Kidney tubule cell (primary cell): ENCODE measurements around the gene DOK6.
"Not testable (repeated sequence)": the region's sequence is repeated elsewhere in the genome, so short reads cannot be mapped to it uniquely, and the experiment has no call there.

Experiments used
- DNase-seq: peaks from one replicate; pipeline ENCODE4 v3.0.0-alpha.2; 2018; ENCODE audit warnings: low spot score

Gene DOK6

DNA sequence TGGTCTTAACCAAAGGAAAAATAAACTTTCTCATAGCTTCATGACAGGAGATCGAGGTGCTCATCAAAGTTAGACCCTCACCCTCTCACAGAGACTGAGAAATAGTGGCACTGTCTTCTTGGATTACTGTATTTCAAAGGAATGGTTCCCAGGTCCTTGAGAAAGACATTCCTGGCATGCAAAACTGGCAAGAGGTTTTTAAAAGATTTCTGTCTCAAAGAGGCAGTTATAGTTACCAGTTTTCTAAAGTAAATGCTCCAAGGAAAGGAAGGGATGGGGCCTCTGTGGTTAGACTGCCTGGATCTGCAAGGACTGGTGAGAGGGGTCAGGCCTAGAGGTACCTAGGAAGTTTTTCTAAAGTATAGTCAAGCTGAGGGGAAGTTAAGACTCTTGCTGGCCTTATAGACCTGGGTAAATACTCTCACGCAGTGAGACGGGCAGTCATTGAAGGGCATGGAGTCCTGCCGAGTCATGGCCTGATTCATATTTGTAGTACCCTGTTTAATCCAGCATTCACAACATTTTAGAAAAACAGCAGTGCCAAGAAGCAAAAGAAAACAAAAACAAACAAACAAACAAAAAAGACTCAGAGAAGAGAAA lies 226.1 kb downstream of the DOK6 start:
- DNase-seq: peak; percentile 4

DNA sequence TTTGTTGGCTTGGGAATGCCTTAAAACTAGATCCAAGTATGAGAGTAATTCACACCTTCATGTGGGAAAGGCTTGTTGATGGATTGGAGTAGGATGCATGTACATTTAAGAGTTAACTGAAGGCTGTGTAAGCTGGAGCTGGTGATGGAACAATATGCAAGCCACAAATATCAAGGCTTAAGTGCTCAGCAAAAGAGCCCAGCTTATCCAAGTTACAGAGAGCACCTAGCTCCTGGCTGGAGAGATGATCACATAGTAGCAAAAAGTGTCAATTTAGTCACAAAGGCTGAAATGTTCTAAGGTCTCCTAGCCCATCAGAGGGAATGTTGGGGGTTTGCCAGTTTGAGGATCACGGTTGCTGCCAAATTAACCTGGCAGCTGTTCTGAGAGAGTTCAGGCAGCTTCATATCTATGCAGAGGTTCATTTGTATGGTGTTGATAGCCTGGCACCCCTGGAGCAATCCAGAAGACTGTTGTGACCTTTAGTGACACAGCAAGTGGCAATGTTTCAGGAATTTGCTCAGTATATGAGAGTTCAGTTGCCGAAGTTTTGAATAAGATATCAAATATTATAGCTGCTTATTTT lies 228.2 kb downstream of the DOK6 start:
- no peak for DNase-seq

- no peak for DNase-seq
Observed at GRCh38 chr18:69631281-69631680, 230.6 kb downstream of the DOK6 start.

DNA sequence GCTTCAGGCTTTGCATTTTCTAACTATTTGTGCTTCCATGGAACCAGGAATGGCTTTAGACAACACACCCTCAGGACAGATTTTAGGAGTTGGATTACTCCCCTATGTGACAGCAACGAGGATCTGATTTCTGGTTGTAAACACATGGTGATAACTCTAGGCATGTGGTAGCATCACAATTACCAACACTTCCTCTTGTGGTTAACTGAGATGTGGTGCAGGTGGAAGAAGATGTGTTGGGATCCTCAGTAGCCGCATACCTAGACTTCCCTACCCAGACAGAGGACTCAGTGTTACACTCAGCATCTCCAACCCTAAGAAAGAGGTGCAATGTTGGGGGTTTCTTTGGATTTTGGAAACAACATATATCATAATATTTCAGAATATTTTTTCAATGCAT lies 234.8 kb downstream of the DOK6 start:
- no peak for DNase-seq

GRCh38 chr18:69636529-69637301 lies 236.0 kb downstream of the DOK6 start:
- no peak for DNase-seq

DNA sequence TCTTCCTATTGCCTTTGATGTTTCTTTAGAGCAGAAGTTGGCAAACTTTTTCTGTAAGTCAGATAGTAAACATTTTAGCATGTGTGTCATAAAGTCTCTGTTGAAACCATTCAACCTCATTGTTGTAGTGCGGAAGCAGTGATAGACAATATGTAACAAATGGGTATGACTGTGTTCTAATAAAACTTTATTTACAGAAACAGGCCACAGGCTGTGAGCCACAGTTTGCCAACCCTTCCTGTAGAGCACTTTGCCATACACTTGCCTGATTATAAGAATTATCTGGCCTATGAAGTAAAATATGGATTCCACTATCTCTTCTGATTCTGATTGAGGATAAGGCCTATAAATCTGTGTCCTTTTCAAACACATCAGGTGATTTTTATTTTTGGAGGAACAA lies 237.4 kb downstream of the DOK6 start:
- DNase-seq: no peak

GRCh38 chr18:69647702-69648101 lies 247.0 kb downstream of the DOK6 start:
- DNase-seq: no peak

- no peak for DNase-seq
Observed at GRCh38 chr18:69648486-69648885, 247.8 kb downstream of the DOK6 start.

DNA sequence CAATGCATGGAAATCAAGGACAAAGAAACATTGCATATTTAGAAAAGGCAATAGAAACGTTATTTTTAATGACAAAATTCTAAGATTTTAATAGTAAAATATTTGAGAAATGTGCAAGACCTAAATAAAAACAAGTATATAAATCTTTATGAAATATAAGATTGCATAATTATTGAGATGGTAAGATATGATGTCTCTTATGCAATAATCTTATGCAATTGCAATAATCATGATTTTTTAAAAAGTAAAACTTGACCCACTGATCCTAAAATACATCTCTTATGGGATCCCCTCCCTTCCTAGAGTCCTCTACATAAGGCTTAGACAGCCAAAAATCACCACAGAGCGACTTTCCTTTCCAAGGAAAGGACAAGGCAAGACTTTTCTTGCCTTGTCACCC lies 249.0 kb downstream of the DOK6 start:
- no peak for DNase-seq

- no peak for DNase-seq
Observed at GRCh38 chr18:69651243-69651642, 250.6 kb downstream of the DOK6 start.

DNA sequence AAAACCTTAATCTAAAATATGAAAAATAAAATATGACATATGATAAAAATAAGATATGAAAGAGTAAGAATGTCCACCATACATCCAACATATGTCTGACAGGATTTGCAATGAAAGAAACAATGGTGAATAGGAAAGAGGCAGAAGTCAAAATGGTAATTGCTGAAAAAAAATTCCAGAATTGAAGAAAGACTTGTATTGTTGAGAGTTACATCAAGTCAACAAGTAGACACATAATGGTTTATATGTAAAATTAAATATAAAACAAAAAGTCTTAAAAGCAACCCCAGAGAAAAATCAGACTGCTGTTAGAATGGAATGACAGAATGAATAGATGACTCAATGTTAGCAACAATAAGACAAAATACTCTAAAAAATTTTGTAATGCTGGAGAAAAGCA lies 255.1 kb downstream of the DOK6 start:
- DNase-seq: no peak

DNA sequence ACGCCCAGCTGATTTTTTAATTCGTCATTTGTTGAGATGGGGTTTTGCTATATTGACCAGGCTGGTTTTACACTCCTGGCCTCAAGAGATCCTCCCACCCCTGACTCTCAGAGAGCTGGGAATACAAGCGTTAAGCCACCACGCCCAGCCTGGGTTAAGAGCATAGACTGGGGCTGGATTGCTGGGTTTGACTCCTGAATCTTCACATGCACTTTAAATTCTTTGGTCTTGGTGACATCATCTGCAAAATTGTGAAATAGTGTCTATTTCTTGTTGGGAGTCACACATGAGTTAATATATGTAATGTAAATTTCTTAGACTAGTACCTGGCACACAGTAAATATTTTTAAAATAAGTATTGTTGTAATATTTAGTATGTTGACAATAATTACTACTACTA lies 257.4 kb downstream of the DOK6 start:
- no peak for DNase-seq

GRCh38 chr18:69658685-69659084 lies 258.0 kb downstream of the DOK6 start:
- no peak for DNase-seq

GRCh38 chr18:69659142-69659651 lies 258.5 kb downstream of the DOK6 start:
- DNase-seq: no peak

DNA sequence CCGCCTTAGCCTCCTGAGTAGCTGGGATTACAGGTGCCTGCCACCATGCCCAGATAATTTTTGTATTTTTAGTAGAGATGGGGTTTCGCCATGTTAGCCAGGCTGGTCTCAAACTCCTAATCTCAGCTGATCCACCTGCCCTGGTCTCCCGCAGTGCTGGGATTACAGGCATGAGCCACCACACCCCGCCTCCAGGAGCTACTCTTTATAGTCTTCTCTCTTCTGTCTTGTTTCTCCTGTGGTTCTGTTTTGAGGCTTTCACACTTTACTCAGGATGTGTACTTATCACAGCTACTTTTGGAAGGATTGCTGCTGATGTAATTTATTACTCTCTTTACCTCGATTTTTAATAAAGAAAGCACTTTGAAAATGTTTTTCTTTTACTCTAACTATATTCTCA lies 261.4 kb downstream of the DOK6 start:
- not testable (repeated sequence) for DNase-seq

DNA sequence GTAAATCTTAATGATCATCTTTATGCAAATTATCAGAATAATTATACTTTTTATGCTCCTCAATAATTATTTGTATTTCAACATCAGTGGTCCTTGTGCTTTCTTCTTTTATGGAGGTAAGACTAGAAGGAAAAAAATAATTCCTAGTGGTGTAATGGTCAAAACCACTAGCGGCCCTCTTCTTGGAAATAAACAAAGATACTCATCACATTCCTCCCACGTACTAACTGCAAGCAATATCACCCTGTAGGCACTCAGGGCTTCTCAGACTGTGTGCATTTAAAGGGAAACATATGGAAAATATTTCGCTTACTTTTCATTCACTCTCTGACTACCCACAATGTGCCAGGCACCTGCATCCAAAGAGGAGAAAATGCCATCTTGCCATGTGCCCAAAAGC lies 263.7 kb downstream of the DOK6 start:
- DNase-seq: no peak

GRCh38 chr18:69674292-69674877 lies 273.7 kb downstream of the DOK6 start:
- no peak for DNase-seq

- DNase-seq: no peak
Observed at GRCh38 chr18:69674966-69675365, 274.3 kb downstream of the DOK6 start.

DNA sequence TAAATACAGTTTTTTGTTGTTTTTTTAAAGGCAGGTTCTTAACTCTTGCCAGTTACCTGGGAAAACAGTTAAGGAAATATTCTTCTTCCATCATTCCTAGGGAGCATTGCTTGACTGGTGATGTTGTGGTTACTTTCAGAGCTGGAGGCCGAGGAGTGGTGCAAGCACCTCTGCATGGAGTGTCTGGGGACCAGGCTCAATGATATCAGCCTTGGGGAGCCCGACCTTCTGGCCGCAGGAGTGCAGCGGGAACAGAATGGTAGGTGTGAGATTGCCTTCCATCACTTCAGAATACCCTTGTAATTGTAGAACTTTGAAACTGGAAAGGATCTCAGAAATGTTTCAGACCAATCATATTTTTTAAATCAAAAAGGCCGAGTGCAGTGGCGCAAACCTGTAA lies 276.9 kb downstream of the DOK6 start:
- DNase-seq: no peak

DNA sequence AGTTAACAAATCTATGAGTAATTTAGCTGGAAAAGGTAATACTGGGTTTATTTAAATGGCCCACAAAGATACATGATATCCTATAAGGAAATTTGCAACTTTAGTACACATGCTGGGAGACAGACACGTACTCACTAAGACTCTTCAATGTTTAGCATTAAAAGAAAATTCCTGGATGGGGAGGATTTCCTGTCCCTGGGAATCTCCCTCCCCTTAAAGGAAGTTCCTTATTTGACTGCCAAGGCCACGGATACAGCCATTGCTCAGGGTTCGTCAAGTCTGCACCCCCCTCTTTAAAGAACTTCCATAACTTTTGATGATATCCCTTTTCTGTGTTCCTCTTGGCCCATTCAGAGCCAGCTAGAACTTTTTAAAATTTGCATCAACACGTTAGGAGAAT lies 279.4 kb downstream of the DOK6 start:
- no peak for DNase-seq

DNA sequence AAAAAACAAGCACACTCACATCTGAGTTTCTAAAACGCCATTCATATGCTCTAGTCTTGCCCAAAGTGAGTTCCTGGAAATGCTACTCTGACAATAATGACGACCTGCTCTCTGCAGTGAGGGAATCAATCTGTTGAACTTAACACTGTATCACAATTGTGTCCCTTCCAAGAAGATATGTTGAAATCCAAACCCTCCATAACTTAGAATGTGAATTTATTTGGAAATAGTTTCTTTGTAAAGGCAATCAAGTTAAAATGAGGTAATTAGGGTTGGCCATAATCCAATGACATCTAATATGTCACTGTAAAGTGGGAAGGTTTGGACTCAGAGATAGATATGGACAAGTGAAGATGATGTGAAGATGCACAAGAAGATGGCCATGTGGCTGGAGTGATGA lies 282.5 kb downstream of the DOK6 start:
- no peak for DNase-seq

DNA sequence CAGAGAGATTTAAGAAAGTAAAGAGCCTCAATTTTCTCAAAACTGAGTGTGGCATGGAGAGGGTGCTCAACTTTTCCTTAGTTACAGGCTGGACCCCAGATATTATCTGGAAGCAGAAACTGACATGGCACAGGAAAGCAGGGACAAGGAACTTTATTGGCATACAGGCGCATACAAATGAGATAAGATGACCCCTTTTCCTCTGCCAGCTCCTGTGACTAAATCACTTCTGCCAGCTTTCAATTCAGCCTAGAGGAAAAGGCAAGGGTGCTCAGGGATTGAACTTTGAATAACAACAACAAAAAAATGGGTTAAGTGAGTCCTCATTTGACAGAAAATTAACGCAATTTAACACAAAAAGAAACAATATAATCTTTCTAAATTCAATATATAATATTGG lies 284.1 kb downstream of the DOK6 start:
- no peak for DNase-seq

DNA sequence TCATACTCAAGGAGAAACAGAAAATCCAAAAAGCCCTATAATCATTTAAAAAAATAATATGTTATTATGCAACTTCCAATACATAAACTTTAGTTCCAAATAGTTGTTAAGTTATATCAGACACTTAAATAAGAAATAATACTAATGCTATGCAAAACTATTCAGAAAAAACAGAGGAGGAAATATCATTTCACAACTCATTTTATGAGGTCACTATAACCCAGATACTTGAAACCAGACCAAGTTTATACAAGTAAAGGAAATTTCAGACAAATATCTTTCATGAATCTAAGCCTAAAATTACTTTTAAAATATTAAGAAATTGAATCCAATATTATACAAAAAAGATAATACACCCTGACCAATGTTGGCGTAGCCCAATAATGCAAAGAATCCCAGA lies 286.2 kb downstream of the DOK6 start:
- no peak for DNase-seq
